Measurements from ENCODE around the gene MRFAP1L1. TPM values are rescaled to one million over a fixed set of nuclear protein-coding genes. Genes with fewer than 3 reads are reported as not detected.

MRFAP1L1 gene
- total and polyA plus RNA-seq, 2 donors (not counting 3 experiments of a cell fraction or from before 2014, with no cell fraction given) = 28.7 to 42.0 TPM

DNA sequence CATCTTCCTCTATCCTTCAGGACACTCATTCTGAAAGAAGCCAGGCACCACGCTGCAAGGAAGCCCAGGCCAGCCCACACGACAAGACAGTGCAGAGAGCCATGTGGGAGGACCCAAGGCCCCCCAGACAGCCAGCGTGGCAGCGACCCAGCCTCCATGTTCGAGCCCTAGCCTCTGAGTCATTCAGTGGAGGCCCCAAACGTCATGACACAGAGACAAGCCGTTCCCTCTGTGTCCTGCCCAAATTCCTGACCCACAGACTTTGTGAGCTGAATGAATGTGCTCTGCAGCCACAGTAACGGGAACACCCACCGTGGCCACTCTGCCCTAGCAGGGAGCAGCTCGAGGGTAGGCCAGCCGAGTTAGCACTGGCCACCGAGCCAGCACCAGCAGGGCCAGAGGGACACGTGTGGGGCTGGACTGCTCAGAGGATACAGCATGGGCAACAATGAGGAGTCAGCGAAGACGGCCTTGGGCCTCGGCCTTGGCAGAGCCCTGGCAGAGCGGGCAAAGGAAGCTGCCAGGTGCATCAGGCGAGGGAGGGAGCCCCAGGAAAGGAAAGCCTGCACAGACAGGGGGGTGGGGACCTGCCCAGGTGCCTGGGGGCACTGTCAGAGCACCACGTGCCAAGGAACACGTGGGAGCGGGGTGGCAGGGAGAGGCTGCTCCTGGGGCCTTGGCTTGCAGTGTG, 14.9 kb upstream of the MRFAP1L1 start:
- Histone ChIP-seq H2AFZ (ENCODE audit: low read depth, low read length) (no peak overlapping the region), H3K9me3 (replicated peaks; ENCODE audit: control insufficient read depth, insufficient read depth, low read length) (no peaks in the 10 kb centered on the region), H3K4me2 (ENCODE audit: insufficient read depth, low read length) (no peak overlapping the region), H3K27me3 (ENCODE audit: control insufficient read depth in 2 of 2, insufficient read depth in 2 of 2, low read length in 2 of 2) (no peaks in the 10 kb centered on the region), H3K9me1 (replicated peaks; ENCODE audit: control insufficient read depth, extremely low read depth, insufficient read depth, low read length) (no peaks in the 10 kb centered on the region), H4K20me1 (replicated peaks; ENCODE audit: control insufficient read depth, extremely low read depth, insufficient read depth, low read length) (no peaks in the 10 kb centered on the region), H3K9ac (replicated peaks; ENCODE audit: extremely low read depth, insufficient read depth, low read length) (no peak overlapping the region), H3K4me1 (ENCODE audit: control insufficient read depth, extremely low read depth, insufficient read depth, low read length) (no peaks in the 10 kb centered on the region), H3K36me3 (ENCODE audit: control insufficient read depth in 2 of 2, extremely low read depth in 1 of 2, insufficient read depth in 2 of 2, low read length in 2 of 2) (no peaks in the 10 kb centered on the region), H3K27ac (ENCODE audit: insufficient read depth, low read depth, low read length) (no peak overlapping the region), H3K79me2 (ENCODE audit: control insufficient read depth, insufficient read depth, low read length) (no peaks in the 10 kb centered on the region), H3K4me3 (replicated peaks in 1 of 3; ENCODE audit: insufficient read depth in 1 of 3, low read depth in 1 of 3, low read length in 3 of 3) (no peak overlapping the region)
- TF ChIP-seq POLR2A (IDR thresholded peaks at IDR 0.05; ENCODE audit: low read depth, low read length) (no peak), JUN (IDR thresholded peaks at IDR 0.05; ENCODE audit: borderline replicate concordance, insufficient read depth, insufficient read length, low read depth) (no peak)
- CTCF ChIA-PET = interaction anchor here (1.9 kb wide), 1 partner anchor 149 kb away, joined by 13 read pairs; no protein-coding TSS in a partner anchor
- BruUV-seq (replicated peaks) = no TSS peak
- no peak for FAIRE-seq
- dilution Hi-C loops (cut with MboI; ENCODE audit: extremely low pct_ligation_motif_present, low sequenced_read_pairs) = no loop called here
- POLR2A ChIA-PET = no interaction called here
- no peak for DNase-seq (ENCODE audit: low read depth, low spot score)
- intact Hi-C loops (cut with micrococcal nuclease) = no loop called here

GRCh38 chr4:6723851-6724250, 14.2 kb upstream of the MRFAP1L1 start:
- TF ChIP-seq, protein P1, sequence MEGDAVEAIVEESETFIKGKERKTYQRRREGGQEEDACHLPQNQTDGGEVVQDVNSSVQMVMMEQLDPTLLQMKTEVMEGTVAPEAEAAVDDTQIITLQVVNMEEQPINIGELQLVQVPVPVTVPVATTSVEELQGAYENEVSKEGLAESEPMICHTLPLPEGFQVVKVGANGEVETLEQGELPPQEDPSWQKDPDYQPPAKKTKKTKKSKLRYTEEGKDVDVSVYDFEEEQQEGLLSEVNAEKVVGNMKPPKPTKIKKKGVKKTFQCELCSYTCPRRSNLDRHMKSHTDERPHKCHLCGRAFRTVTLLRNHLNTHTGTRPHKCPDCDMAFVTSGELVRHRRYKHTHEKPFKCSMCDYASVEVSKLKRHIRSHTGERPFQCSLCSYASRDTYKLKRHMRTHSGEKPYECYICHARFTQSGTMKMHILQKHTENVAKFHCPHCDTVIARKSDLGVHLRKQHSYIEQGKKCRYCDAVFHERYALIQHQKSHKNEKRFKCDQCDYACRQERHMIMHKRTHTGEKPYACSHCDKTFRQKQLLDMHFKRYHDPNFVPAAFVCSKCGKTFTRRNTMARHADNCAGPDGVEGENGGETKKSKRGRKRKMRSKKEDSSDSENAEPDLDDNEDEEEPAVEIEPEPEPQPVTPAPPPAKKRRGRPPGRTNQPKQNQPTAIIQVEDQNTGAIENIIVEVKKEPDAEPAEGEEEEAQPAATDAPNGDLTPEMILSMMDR (IDR thresholded peaks at IDR 0.05; ENCODE audit: extremely low read depth in 1 of 2, insufficient read depth in 1 of 2, low read depth in 1 of 2, low read length in 2 of 2) = no peak
- TF ChIP-seq POLR2AphosphoS5 (IDR thresholded peaks at IDR 0.05; ENCODE audit: insufficient read depth, low read depth, low read length) = no peak
- Histone ChIP-seq H3K27ac (ENCODE audit: insufficient read depth, low read depth, low read length) (no peak overlapping the region), H3K4me1 (ENCODE audit: control insufficient read depth, extremely low read depth, insufficient read depth, low read length) (no peaks in the 10 kb centered on the region), H2AFZ (ENCODE audit: low read depth, low read length) (no peak overlapping the region), H3K36me3 (ENCODE audit: control insufficient read depth in 2 of 2, extremely low read depth in 1 of 2, insufficient read depth in 2 of 2, low read length in 2 of 2) (no peaks in the 10 kb centered on the region), H3K27me3 (ENCODE audit: control insufficient read depth in 2 of 2, insufficient read depth in 2 of 2, low read length in 2 of 2) (no peaks in the 10 kb centered on the region), H3K79me2 (ENCODE audit: control insufficient read depth, insufficient read depth, low read length) (no peaks in the 10 kb centered on the region), H3K9me3 (replicated peaks; ENCODE audit: control insufficient read depth, insufficient read depth, low read length) (no peaks in the 10 kb centered on the region), H3K9me1 (replicated peaks; ENCODE audit: control insufficient read depth, extremely low read depth, insufficient read depth, low read length) (no peaks in the 10 kb centered on the region), H3K4me2 (ENCODE audit: insufficient read depth, low read length) (no peak overlapping the region), H3K9ac (replicated peaks; ENCODE audit: extremely low read depth, insufficient read depth, low read length) (no peak overlapping the region), H3K4me3 (replicated peaks in 1 of 3; ENCODE audit: insufficient read depth in 1 of 3, low read depth in 1 of 3, low read length in 3 of 3) (no peak overlapping the region), H4K20me1 (replicated peaks; ENCODE audit: control insufficient read depth, extremely low read depth, insufficient read depth, low read length) (no peaks in the 10 kb centered on the region)
- CTCF ChIA-PET = interaction anchor here (1.9 kb wide), 1 partner anchor 150 kb away, joined by 13 read pairs; no protein-coding TSS in a partner anchor
- FAIRE-seq (no peak), DNase-seq (ENCODE audit: low read depth, low spot score) (no peak)
- POLR2A ChIA-PET = no interaction called here
- BruUV-seq (replicated peaks) = no TSS peak
- dilution Hi-C loops (cut with MboI; ENCODE audit: extremely low pct_ligation_motif_present, low sequenced_read_pairs) = no loop called here
- intact Hi-C loops (cut with micrococcal nuclease) = no loop called here

Measured in endothelial cell of umbilical vein (primary cell).